H7 (cell line): Measurements from ENCODE around the gene AGTR2. TPM values are rescaled to one million over a fixed set of nuclear protein-coding genes. Genes with fewer than 3 reads are reported as not detected.
"Not testable (repeated sequence)": the region's sequence is repeated elsewhere in the genome, so short reads cannot be mapped to it uniquely, and the experiment has no call there.

Experiments used
- DNase-seq: peaks from one replicate; pipeline ENCODE4 v3.0.0; 2012
- H3K27me3 ChIP-seq: 2 replicates; pipeline ENCODE4 v1.6.0; 2011; ENCODE audit warnings: mild to moderate bottlenecking, low read length; ENCODE audit not compliant: control insufficient read depth, insufficient read depth
- H3K36me3 ChIP-seq: replicated peaks from 2 replicates; pipeline ENCODE4 v1.5.1; 2011; ENCODE audit warnings: low read length; ENCODE audit not compliant: control insufficient read depth, insufficient read depth
- H3K4me3 ChIP-seq: 2 replicates; pipeline ENCODE4 v1.5.1; 2011; ENCODE audit warnings: low read depth, mild to moderate bottlenecking, control low read depth, low read length, moderate library complexity; ENCODE audit not compliant: insufficient read depth
- total RNA-seq: library from RNA; depleted of rRNA; stranded (reverse); fragments of >200 nt; shearing (Covaris generic); gene quantifications from 2 replicates; pipeline ENCODE4 v1.2.3, GENCODE V29; 2014; rRNA removed

AGTR2 gene, protein sequence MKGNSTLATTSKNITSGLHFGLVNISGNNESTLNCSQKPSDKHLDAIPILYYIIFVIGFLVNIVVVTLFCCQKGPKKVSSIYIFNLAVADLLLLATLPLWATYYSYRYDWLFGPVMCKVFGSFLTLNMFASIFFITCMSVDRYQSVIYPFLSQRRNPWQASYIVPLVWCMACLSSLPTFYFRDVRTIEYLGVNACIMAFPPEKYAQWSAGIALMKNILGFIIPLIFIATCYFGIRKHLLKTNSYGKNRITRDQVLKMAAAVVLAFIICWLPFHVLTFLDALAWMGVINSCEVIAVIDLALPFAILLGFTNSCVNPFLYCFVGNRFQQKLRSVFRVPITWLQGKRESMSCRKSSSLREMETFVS
- total RNA-seq, result not detected in 2 replicates

DNA sequence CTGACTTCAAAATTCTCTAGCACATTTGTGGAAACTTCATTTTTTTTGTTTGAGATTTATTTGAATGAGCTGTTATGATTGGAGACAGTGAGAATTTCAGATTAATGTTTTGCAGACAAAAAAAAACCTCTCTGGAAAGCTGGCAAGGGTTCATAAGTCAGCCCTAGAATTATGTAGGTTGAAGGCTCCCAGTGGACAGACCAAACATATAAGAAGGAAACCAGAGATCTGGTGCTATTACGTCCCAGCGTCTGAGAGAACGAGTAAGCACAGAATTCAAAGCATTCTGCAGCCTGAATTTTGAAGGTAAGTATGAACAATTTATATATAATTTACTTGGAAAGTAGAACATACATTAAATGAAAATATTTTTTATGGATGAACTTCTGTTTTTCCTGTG lies at the start of gene AGTR2:
TSS of gene AGTR2 (plus strand) at position 234 of the 400 bp plus-strand sequence. CDS start 1,537 bp downstream, outside the sequence.
- no peaks in the 10 kb centered on the region for H3K27me3 ChIP-seq
- H3K36me3 ChIP-seq, result no peaks in the 10 kb centered on the region
- no peak within 1 kb of the TSS for H3K4me3 ChIP-seq
- DNase-seq, result no peak

DNA sequence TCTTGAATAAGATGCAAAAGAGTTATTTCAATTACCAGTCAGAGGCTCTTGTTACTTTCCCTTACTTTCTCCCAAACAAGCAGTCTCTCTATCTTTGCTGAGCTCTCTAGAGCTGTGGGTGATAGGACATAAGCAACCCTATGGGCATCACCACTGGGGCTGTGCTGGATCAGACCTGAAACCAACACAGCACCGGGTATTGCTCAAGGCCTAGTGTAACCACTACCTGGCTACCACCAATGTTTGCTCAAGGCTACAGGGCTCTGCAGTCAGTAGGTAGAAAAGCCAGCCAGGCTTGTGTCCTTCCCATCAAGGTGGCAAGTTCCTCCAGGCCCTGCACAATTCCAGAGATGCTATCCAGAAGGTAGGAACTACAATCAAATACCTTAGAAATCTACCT lies 35.3 kb upstream of the AGTR2 start:
- Histone ChIP-seq H3K4me3 (no peak overlapping the region), H3K27me3 (no peaks in the 10 kb centered on the region), H3K36me3 (no peaks in the 10 kb centered on the region)
- DNase-seq, result no peak

DNA sequence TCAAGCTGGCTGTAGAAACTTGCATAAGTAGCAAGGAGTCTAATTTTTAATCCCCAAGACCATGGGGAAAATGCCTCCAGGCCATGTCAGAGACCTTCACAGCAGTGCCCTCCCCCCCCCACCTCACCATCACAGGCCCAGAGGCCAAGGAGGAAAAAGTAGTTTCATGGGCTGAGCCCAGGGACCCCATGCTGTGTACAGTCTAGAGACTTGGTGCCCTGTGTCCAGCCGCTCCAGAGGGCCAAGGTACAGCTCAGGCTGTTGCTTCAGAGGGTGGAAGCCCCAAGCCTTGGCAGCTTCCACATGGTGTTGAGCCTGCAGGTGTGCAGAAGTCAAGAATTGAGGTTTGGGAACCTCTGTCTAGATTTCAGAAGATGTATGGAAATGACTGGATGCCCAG lies 29.3 kb upstream of the AGTR2 start:
- not testable (repeated sequence) for DNase-seq, H3K4me3 ChIP-seq, H3K36me3 ChIP-seq

DNA sequence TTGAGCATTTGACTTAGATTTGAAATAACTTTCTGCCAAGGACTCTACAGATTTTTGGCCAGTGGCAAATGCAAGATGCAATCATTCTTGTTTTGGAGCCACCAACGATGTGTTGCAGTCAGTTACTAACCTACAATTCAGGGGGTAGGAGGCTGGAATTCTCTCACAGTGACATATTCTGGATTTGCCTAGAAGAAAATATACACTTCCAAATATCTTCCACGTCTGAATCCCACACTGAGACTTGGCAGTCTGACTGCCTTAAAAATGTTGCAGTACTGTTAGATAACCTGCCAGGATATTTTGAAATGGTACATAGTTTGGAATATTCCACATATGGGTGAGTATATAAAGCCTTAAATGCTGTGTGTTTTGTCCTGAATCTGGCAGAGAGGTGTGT lies 27.6 kb upstream of the AGTR2 start:
- Histone ChIP-seq H3K4me3 (no peak overlapping the region), H3K36me3 (no peaks in the 10 kb centered on the region), H3K27me3 (no peaks in the 10 kb centered on the region)
- no peak for DNase-seq

More for the DNA sequence above, 29.3 kb upstream of the AGTR2 start:
- H3K27me3 ChIP-seq, result not testable (repeated sequence)

DNA sequence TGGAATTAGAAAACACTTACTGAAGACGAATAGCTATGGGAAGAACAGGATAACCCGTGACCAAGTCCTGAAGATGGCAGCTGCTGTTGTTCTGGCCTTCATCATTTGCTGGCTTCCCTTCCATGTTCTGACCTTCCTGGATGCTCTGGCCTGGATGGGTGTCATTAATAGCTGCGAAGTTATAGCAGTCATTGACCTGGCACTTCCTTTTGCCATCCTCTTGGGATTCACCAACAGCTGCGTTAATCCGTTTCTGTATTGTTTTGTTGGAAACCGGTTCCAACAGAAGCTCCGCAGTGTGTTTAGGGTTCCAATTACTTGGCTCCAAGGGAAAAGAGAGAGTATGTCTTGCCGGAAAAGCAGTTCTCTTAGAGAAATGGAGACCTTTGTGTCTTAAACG lies 2.4 kb downstream of the AGTR2 start:
- no peaks in the 10 kb centered on the region for H3K27me3 ChIP-seq
- no peak for DNase-seq

DNA sequence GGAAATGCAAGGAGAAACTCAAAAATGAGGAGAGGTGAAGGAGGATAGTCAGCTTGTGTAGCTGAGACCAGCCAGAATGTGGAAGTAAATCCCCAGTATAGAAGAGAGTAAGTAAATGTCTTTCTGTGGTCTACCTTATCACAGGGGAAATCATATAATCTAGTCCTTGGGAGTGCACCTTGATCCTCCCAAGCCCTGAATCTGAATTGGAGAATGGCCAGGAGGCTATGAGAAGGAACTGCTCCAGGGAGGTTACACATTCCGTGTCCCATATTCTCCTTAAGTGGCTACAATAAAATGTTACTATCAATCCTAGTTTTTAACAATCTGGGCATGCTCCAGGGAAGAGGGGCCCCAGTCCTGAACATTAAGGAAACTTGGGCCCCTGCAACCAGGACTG lies 10.8 kb downstream of the AGTR2 start:
- H3K36me3 ChIP-seq, result no peaks in the 10 kb centered on the region
- DNase-seq, result no peak

More for the DNA sequence above, 2.4 kb downstream of the AGTR2 start:
- Histone ChIP-seq H3K4me3 (no peak overlapping the region), H3K36me3 (no peaks in the 10 kb centered on the region)

DNA sequence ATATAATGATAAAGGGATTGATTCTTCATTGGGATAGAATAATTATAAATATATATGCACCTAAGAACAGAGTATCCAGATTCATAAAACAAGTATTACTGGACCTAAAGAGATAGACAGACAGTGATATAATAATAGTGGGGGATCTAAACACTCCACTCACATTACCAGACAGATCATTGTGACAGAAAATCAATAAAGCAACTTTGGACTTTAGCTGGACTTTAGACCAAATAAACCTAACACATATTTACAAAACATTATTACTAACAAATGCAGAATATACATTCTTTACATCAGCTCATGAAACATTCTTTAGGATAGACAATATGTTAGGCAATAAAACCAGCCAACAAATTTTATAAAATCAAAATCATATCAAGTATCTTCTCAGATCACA lies 14.6 kb downstream of the AGTR2 start:
- Histone ChIP-seq H3K4me3 (no peak overlapping the region), H3K36me3 (no peaks in the 10 kb centered on the region), H3K27me3 (no peaks in the 10 kb centered on the region)
- no peak for DNase-seq

More for the DNA sequence above, 10.8 kb downstream of the AGTR2 start:
- Histone ChIP-seq H3K4me3 (no peak overlapping the region), H3K27me3 (no peaks in the 10 kb centered on the region)

DNA sequence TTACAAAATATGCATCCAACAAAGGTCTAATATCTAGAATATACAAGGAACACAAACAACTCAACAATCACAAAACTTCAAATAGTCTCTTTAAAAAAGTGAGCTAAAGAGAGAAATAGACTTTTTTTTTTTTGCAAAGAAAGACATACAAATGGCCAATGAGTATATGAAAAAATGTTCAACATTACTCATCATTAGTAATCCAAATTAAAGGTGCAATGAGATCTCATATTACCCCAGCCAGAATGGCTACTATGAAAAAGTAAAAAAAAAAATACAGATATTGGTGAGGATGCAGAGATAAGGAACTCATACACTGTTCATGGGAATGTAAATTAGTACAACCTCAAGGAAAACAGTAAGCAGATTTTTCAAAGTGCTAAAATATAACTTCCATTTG lies 24.1 kb downstream of the AGTR2 start:
- no peak overlapping the region for H3K4me3 ChIP-seq
- no peaks in the 10 kb centered on the region for H3K36me3 ChIP-seq
- no peak for DNase-seq
- no peaks in the 10 kb centered on the region for H3K27me3 ChIP-seq

DNA sequence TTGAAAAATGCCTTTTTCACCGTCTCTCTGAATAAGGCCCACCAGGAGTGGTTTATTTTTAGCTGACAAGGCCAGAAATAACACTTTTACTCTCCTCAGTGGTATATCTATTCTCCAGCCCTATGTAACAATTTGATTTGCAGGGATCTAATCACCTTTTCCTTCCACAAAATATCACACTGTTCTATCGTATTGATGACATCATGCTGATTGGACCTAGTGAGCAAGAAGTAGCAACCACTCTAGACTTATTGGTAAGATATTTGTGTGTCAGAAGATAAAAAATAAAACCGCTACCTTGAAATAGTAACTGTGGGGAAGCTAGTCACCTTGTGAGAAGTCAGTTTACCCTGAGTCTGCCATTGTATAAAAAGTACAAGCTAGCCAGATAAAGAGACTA lies 27.7 kb downstream of the AGTR2 start:
- no peaks in the 10 kb centered on the region for H3K36me3 ChIP-seq
- no peak overlapping the region for H3K4me3 ChIP-seq
- H3K27me3 ChIP-seq, result no peaks in the 10 kb centered on the region
- no peak for DNase-seq

DNA sequence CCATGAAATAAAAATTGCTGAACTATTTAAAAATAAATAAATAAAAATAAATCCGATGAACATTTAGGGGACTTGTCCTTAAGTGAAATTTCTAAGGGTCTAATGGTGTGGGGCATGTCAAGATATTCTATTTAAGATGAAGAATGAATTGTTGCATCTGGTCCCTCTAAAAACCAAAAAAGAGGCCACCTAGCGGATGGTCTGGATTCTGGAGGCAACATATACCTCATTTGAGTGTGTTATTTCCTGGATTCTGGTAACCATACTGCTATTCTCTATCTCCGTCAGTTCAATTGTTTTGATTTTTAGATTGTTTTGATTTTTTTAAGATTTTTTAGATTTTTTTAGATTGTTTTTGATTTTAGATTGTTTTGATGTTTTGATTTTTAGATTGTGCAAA lies 28.3 kb downstream of the AGTR2 start:
- peak; percentile 3 for DNase-seq
- Histone ChIP-seq H3K4me3 (no peak overlapping the region), H3K27me3 (no peaks in the 10 kb centered on the region), H3K36me3 (no peaks in the 10 kb centered on the region)

DNA sequence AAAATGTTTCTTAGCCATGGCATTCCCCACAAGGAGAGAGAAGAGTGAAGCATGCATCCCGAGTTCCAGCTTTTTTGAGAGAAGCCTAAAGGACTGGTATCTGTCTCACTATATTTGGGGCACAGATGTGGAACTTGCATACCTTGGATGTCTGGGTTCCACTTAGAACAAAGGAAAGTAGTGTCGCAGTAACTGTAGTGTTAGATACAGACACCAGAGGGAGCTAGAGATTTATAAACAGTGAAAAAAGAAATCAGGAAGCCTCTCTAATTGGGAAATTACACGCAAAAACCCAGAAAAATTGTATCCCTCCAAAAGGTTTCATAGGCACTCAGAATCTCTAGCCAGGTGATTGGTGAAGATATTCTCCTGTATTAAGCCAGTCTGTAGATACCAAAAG lies 34.4 kb downstream of the AGTR2 start:
- no peak overlapping the region for H3K4me3 ChIP-seq
- no peaks in the 10 kb centered on the region for H3K27me3 ChIP-seq
- peak; percentile 11 for DNase-seq
- H3K36me3 ChIP-seq, result no peaks in the 10 kb centered on the region

DNA sequence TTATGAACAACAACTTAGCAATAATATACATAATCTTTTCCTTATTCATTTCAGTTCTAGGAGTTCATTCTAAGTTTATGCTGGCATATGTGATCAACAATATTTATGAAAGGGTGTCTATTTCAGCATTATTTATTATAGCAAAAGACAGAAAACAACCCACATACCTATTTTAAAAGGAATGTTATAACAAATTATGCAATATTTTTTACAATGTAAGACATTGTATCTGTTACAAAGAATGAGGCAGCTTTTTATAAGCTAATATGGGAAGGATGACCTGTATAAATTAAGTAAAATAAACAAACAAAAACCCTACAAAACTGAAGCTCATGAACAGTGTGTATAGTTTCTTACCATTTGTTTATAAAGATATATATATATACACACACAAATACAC lies 42.7 kb downstream of the AGTR2 start:
- Histone ChIP-seq H3K27me3 (no peaks in the 10 kb centered on the region), H3K4me3 (no peak overlapping the region), H3K36me3 (no peaks in the 10 kb centered on the region)
- no peak for DNase-seq

DNA sequence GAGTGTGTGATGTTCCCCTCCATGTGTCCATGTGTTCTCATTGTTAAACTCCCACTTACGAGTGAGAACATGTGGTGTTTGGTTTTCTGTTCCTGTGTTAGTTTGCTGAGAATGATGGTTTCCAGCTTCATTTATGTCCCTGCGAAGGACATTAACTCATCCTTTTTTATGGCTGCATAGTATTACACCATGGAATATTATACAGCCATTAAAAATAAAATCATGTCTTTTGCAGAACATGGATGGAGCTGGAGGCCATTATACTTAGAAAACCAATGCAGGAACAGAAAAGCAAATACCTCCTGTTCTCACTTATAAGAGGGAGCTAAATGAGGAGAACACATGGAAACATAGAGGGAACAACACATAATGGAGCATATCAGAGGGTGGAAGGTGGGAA lies 46.5 kb downstream of the AGTR2 start:
- H3K4me3 ChIP-seq, H3K36me3 ChIP-seq, DNase-seq, H3K27me3 ChIP-seq: not testable (repeated sequence)
